Small intestine (tissue), 7 donors: ENCODE data around the gene ZYG11A. TPM values are rescaled to one million over a fixed set of nuclear protein-coding genes. Genes with fewer than 3 reads are reported as not detected.
A peak's percentile ranks its signal among the peaks of the same experiment; 100 is the strongest.

Experiments used
- DNase-seq, 2 donors: peaks; one replicate each; pipeline versions ENCODE4 v3.0.0 to v3.0.0-alpha.2; 2013
- FAIRE-seq: peaks from 2 replicates; lab custom pipeline; 2012; peaks lifted over from hg19 to GRCh38; lab: Jason Lieb, UNC
- H3K27ac ChIP-seq, 3 donors: one replicate each; pipeline ENCODE4 v1.5.1; 2013; ENCODE audit warnings: low read length in 2 of 3, mild to moderate bottlenecking in 2 of 3, control low read depth in 1 of 3, inconsistent platforms in 1 of 3, low read depth in 1 of 3, moderate library complexity in 1 of 3
- H3K27me3 ChIP-seq, 3 donors: one replicate each; pipeline ENCODE4 v1.6.1; 2013; ENCODE audit warnings: low read length in 3 of 3, inconsistent platforms in 1 of 3; ENCODE audit not compliant: control insufficient read depth in 3 of 3, insufficient read depth in 3 of 3
- H3K36me3 ChIP-seq, 3 donors: one replicate each; pipeline ENCODE4 v1.6.1; 2013; ENCODE audit warnings: low read length in 3 of 3, inconsistent platforms in 1 of 3, low read depth in 1 of 3, mild to moderate bottlenecking in 1 of 3, moderate library complexity in 1 of 3; ENCODE audit not compliant: control insufficient read depth in 3 of 3, insufficient read depth in 2 of 3
- H3K4me1 ChIP-seq, 3 donors: one replicate each; pipeline ENCODE4 v1.6.1; 2013; ENCODE audit warnings: low read length in 2 of 3, inconsistent platforms in 1 of 3, low read depth in 1 of 3, mild to moderate bottlenecking in 1 of 3, moderate library complexity in 1 of 3; ENCODE audit not compliant: control insufficient read depth in 3 of 3, insufficient read depth in 2 of 3
- H3K4me3 ChIP-seq, 3 donors: one replicate each; pipeline ENCODE4 v1.5.1; 2013; ENCODE audit warnings: low read length in 3 of 3, control low read depth in 1 of 3, inconsistent platforms in 1 of 3, low read depth in 1 of 3, mild to moderate bottlenecking in 1 of 3, moderate library complexity in 1 of 3
- H3K9me3 ChIP-seq, 2 donors: one replicate each; pipeline ENCODE4 v1.6.1; 2013; ENCODE audit warnings: low read depth in 1 of 2, low read length in 1 of 2; ENCODE audit not compliant: control insufficient read depth in 2 of 2, insufficient read depth in 1 of 2
- WGBS, 3 donors: extraction: QIAGEN DNeasy Blood & Tissue Kit; methylation state at CpG; one replicate each; pipeline ENCODE4 v1.1.7; 2013; 5-methylcytosine and 5-hydroxymethylcytosine counted together
- polyA plus RNA-seq, 4 donors: library from polyadenylated mRNA; stranded (reverse) in 3 of 4; unstranded in 1 of 4; fragments of 200-250 nt in 3 of 4; fragments of 120-200 nt in 1 of 4; gene quantifications; one replicate each; pipeline versions ENCODE4 v1.2.1 to v1.2.3, GENCODE V29; 2013
- donor health status: healthy with polysubstance abuse.
- donor health status: control.
- donor health status: control.
- donor health status: Bipolar disorder and iron deficiency.
- donor health status: healthy.

ZYG11A gene
- polyA plus RNA-seq, 4 donors: 0.09 to 0.22 TPM; not detected in 2

DNA sequence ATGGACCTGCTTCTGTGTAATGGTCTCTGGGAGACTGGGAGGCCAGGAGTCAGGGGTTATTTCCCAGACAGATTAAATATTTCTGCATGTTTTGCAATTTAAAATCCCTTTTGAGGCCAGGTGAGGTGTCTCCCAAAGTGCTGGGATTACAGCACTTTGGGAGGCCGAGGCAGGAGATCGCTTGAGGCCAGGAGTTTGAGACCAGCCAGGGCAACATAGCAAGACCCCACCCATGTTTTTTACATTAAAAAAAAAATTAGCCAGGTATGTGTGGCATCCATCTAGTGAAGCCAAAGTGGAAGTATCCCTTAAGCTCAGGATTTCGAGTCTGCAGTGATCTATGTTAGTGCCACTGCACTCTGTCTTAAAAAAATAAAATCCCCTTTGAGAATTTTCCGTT, 44.9 kb downstream of the ZYG11A start:
- Histone ChIP-seq H3K27me3 (peaks cover 0 to 1% (median 0%) of the 10 kb centered on the region in 3 donors), H3K4me3 (no peak overlapping the region), H3K36me3 (no peaks in the 10 kb centered on the region), H3K9me3 (no peaks in the 10 kb centered on the region), H3K4me1 (no peaks in the 10 kb centered on the region), H3K27ac (no peak overlapping the region)
- FAIRE-seq: no peak
- DNase-seq: no peak
- 90 to 96% (median 91%) methylated on average over 4 of the region's 4 CpGs for WGBS, 3 donors

DNA sequence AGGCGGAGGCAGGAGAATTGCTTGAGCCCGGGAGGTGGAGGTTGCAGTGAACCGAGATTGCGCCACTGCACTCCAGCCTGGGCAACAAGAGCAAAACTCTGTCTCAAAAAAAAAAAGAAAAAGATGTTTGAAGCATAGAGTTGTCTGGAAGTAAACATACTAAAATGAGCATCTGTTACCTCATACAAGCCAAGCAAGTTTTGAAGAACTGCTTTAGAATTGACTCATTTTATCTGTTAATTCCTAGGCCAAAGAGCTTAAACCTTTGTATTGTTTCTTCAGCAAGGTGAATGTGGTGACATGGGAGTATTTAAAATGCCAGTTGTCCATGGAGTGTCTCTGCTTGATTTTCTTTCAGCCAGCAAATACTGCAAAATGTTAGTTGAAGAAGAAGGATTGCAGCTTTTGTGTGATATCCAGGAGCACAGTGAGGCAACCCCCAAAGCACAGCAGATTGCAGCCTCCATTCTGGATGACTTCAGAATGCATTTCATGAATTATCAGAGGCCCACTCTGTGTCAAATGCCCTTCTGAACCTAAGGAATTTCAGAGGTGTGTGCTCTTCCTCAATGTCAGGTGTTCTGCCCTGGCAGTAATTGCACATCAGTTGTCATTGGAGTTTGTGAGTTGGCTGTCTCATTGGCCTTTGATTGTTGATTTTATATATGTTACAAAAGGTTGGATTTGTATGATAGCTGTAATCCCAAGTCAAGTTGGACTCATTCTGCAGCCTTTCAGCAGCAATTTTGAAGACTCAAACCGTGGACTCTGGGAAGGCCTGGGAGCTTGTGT, 50.1 kb downstream of the ZYG11A start:
- WGBS, 3 donors: 92 to 93% (median 93%) methylated on average over 5 of the region's 5 CpGs
- peaks cover 0 to 13% (median 0%) of the 10 kb centered on the region in 3 donors for H3K4me1 ChIP-seq
- H3K4me3 ChIP-seq: no peak overlapping the region
- H3K36me3 ChIP-seq: peaks cover 0 to 14% (median 2%) of the 10 kb centered on the region in 3 donors
- FAIRE-seq (no peak), DNase-seq (peak in 1 of 2 donors; percentile 57)
- H3K27ac ChIP-seq: peak overlapping the region in 1 of 3 donors; percentile 59
- peaks cover 0 to 1% (median 0%) of the 10 kb centered on the region in 3 donors for H3K27me3 ChIP-seq
- H3K9me3 ChIP-seq: no peaks in the 10 kb centered on the region

DNA sequence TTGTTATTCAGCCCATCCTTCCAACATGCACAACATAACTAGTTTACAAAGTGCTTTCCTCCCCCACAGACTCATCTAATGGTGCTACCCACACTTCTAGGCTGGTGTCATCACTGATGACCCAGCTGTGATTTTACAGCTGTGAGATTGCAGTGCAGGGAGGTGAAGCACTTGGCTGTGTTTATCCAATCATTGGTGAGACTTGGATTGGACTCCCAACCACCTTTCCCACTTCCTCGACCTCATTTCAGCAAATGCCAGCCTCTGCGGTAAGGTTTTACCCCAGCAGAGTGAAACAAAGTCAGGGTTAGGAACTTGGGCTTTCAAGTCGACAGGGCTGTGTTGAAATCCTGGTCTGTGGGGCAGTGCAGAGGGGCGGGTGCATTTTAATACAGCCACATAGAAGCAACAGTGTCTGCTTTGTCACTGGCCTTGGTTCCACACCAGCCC, 56.9 kb downstream of the ZYG11A start:
- no peaks in the 10 kb centered on the region for H3K9me3 ChIP-seq
- DNase-seq (no peak), FAIRE-seq (no peak)
- WGBS, 3 donors: 49 to 60% (median 54%) methylated on average over 4 of the region's 4 CpGs
- H3K4me1 ChIP-seq: peaks cover 0 to 3% (median 0%) of the 10 kb centered on the region in 3 donors
- H3K27ac ChIP-seq: no peak overlapping the region
- H3K27me3 ChIP-seq: no peaks in the 10 kb centered on the region
- H3K4me3 ChIP-seq: no peak overlapping the region
- H3K36me3 ChIP-seq: peaks cover 0 to 39% (median 5%) of the 10 kb centered on the region in 3 donors

DNA sequence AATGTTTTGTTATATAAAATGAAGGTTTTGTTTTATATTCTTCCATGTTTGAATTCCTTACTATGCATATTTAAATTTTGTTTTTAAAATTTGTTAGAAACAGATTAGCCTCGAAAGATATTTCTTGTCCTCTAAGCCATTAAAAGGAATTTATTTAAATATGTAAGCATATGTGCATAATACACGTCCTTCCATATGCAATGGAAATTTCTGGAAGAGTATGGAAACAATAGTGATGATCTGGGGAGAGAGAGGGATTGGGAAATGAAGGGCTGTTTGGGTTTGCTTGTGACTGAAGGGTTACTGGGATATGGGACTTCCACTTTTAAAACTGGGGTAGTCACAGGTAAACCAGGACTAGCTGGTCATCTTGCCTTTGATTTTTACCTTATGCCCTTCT, 57.8 kb downstream of the ZYG11A start:
- Histone ChIP-seq H3K9me3 (no peaks in the 10 kb centered on the region), H3K4me1 (no peaks in the 10 kb centered on the region), H3K4me3 (no peak overlapping the region), H3K36me3 (peaks cover 0 to 47% (median 5%) of the 10 kb centered on the region in 3 donors), H3K27me3 (no peaks in the 10 kb centered on the region), H3K27ac (no peak overlapping the region)
- FAIRE-seq: no peak
- no peak for DNase-seq
- 77 to 82% (median 78%) methylated on average over 2 of the region's 2 CpGs for WGBS, 3 donors

DNA sequence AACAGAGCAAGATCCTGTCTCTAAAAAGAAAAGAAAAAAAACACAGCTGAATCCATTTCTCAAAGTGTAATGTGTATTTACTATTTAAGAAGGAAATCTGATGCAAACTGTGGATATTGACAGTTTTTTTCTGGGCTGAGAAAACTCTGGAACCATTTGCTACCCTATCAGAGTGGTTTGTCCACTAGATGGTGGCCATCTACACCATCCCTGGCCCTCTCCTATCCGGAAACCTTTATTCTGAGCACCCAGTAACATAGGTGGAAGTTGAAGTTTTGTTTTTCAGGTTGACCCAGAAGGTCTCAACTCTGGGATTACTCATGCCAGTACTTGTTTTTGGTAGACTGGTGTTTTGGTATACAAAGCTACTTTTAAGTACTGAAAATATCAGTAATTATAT, 58.8 kb downstream of the ZYG11A start:
- Histone ChIP-seq H3K27ac (no peak overlapping the region), H3K36me3 (peaks cover 0 to 50% (median 4%) of the 10 kb centered on the region in 3 donors), H3K27me3 (no peaks in the 10 kb centered on the region), H3K4me3 (no peak overlapping the region), H3K4me1 (peaks cover 0 to 4% (median 0%) of the 10 kb centered on the region in 3 donors), H3K9me3 (no peaks in the 10 kb centered on the region)
- 76 to 96% (median 88%) methylated on average over 1 of the region's 1 CpG for WGBS, 3 donors
- DNase-seq (no peak), FAIRE-seq (no peak)

DNA sequence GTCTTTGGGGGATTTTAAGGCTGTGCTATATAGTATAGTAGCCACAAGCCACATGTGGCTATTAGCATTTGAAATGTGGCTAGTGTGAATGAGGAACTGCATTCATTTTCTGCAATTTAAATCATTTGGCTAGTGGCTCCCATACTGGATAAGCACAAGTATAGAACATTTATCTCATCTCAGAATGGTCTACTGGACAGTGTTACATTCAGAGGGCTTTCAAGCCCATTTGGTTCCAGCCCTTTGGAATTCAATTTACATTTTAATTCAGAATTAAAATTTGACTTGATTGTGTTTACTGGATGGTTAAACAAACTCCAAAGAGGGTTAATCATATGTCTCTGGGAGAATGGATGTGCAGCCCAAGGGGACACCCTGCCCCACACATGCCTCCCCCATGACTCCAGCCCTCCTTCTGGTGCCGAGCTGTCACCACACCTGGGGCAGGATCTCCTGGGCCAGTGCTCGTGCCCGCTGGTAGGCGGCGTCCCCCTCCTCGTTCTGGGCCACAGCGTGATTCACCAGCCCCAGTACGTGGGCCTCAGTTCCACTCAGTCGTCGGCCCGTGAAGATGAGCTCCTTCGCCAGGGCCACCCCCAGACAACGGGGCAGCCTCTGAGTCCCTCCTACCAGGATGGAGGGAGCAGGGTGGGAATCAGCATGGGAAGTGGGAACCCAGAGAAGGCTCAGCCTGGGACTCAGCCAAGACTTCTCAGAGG, 61.8 kb downstream of the ZYG11A start:
- 91 to 97% (median 95%) methylated on average over 13 of the region's 13 CpGs for WGBS, 3 donors
- no peak for FAIRE-seq

DNA sequence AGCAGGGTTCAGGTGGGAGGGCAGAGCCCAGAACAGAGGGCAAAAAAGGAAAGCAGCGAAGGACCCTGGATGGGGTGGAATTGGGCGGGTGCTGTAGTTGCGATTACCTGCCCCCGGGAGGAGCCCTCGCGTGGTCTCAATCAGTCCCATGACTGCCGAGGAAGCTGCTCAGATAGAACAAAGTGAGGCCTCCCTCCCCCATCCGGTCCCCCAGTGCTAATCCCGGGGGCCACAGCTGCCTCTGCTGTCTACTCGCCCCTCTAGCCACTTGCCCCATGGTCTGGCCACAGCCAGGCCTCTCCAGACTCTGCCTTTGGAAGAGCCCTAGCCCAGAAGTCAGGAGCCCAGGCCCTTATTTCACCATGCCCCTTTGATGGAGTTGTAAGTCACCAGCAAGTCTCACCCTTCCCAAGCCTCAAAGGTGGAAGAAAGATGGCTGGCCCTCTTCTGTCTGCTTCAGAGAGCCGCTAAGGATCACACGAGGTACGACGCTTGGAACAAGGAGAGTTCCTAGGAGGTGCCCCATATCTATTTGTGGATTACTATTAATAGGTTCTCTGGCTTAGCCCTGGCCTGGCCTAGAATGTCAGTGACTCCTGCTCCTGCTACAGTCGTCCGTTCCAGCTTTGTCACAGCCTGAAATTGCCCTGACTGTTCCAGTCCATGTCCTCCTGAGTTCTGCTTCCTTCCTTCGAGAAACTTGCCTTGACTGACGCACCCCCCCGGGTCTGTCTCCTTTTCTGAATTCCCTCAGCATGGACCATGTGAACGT, 62.6 kb downstream of the ZYG11A start:
- peaks cover 0 to 5% (median 0%) of the 10 kb centered on the region in 3 donors for H3K4me1 ChIP-seq
- FAIRE-seq: no peak
- H3K27me3 ChIP-seq: no peaks in the 10 kb centered on the region
- no peaks in the 10 kb centered on the region for H3K9me3 ChIP-seq
- 71 to 78% (median 72%) methylated on average over 19 to 20 of the region's 20 CpGs for WGBS, 3 donors
- no peak for DNase-seq
- peaks cover 0 to 48% (median 0%) of the 10 kb centered on the region in 3 donors for H3K36me3 ChIP-seq
- no peak overlapping the region for H3K27ac ChIP-seq
- H3K4me3 ChIP-seq: no peak overlapping the region

More for the DNA sequence above, 61.8 kb downstream of the ZYG11A start:
- Histone ChIP-seq H3K4me3 (no peak overlapping the region), H3K27ac (no peak overlapping the region), H3K9me3 (no peaks in the 10 kb centered on the region), H3K4me1 (peaks cover 0 to 5% (median 0%) of the 10 kb centered on the region in 3 donors), H3K27me3 (no peaks in the 10 kb centered on the region), H3K36me3 (peaks cover 0 to 51% (median 0%) of the 10 kb centered on the region in 3 donors)
- DNase-seq: no peak

DNA sequence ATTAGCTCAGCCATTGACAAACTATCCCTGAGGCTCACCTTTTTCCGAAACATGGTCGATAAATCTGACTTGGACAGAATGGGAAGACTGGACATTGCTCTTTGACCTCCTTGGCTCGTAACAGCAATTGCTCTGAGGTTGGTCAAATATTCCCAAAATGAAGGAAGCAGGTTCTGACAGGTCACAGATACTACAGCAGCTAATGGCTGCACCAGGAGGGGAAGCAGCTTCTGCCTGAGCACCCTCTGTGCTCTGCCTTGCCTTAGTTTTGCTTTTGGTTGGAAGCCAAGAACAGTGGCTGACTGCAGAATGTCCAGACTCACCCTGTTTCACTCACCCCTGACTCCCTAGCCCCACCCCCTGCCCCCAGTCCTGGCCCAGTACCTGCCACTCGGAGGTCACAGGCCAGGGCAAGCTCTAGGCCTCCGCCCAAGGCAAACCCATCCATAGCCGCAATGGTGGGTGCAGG, 63.6 kb downstream of the ZYG11A start:
- FAIRE-seq: no peak
- 75 to 89% (median 81%) methylated on average over 6 of the region's 6 CpGs for WGBS, 3 donors
- no peak overlapping the region for H3K4me3 ChIP-seq
- no peaks in the 10 kb centered on the region for H3K9me3 ChIP-seq
- DNase-seq: no peak
- H3K27ac ChIP-seq: no peak overlapping the region
- H3K4me1 ChIP-seq: peaks cover 0 to 5% (median 0%) of the 10 kb centered on the region in 3 donors
- H3K36me3 ChIP-seq: peaks cover 0 to 49% (median 3%) of the 10 kb centered on the region in 3 donors
- no peaks in the 10 kb centered on the region for H3K27me3 ChIP-seq
